Astrocyte (in vitro differentiated cells and primary cell): ENCODE results near the gene DDR1. TPM values are rescaled to one million over a fixed set of nuclear protein-coding genes. Genes with fewer than 3 reads are reported as not detected.
"Not testable (repeated sequence)": the region's sequence is repeated elsewhere in the genome, so short reads cannot be mapped to it uniquely, and the experiment has no call there.

Source experiments
- DNase-seq: peaks from one replicate; pipeline ENCODE4 v3.0.0-alpha.2; 2010; ENCODE audit warnings: low read depth
- FAIRE-seq: peaks from 2 replicates; lab custom pipeline; 2011; peaks lifted over from hg19 to GRCh38; lab: Jason Lieb, UNC
- H2AFZ ChIP-seq: 2 replicates; pipeline ENCODE4 v1.6.0; 2012; ENCODE audit warnings: low read depth, low read length, inconsistent platforms
- H3K27ac ChIP-seq: 2 replicates; pipeline ENCODE4 v1.5.1; 2011; ENCODE audit warnings: low read depth, low read length, inconsistent platforms
- H3K27me3 ChIP-seq: 2 replicates; pipeline ENCODE4 v1.6.0; 2011; ENCODE audit warnings: low read length, inconsistent platforms; ENCODE audit not compliant: insufficient read depth
- H3K36me3 ChIP-seq: 2 replicates; pipeline ENCODE4 v1.5.1; 2011; ENCODE audit warnings: low read length, inconsistent platforms; ENCODE audit not compliant: insufficient read depth
- H3K4me1 ChIP-seq: 2 replicates; pipeline ENCODE4 v1.5.1; 2011; ENCODE audit warnings: low read length, inconsistent platforms; ENCODE audit not compliant: insufficient read depth
- H3K4me2 ChIP-seq: 2 replicates; pipeline ENCODE4 v1.6.0; 2012; ENCODE audit warnings: low read length, inconsistent platforms
- H3K4me3 ChIP-seq: 2 replicates; pipeline ENCODE4 v1.5.1; 2011; ENCODE audit warnings: low read depth, mild to moderate bottlenecking, low read length, inconsistent platforms; ENCODE audit not compliant: insufficient read depth
- H3K79me2 ChIP-seq: 2 replicates; pipeline ENCODE4 v1.6.0; 2012; ENCODE audit warnings: mild to moderate bottlenecking, low read length, inconsistent platforms; ENCODE audit not compliant: insufficient read depth
- H3K9ac ChIP-seq: 2 replicates; pipeline ENCODE4 v1.6.0; 2012; ENCODE audit warnings: mild to moderate bottlenecking, low read length, inconsistent platforms
- H3K9me3 ChIP-seq: 2 replicates; pipeline ENCODE4 v1.5.1; 2012; ENCODE audit warnings: low read depth, mild to moderate bottlenecking, low read length, inconsistent platforms; ENCODE audit not compliant: insufficient read depth
- H4K20me1 ChIP-seq: 2 replicates; pipeline ENCODE4 v1.6.0; 2012; ENCODE audit warnings: low read length, inconsistent platforms; ENCODE audit not compliant: insufficient read depth
- H3K27ac Mint-ChIP-seq: one replicate; pipeline ENCODE4 v1.8.0; 2021; ENCODE audit warnings: mild to moderate bottlenecking, mixed read lengths; ENCODE audit not compliant: unreplicated experiment
- H3K27me3 Mint-ChIP-seq: one replicate; pipeline ENCODE4 v1.8.0; 2021; ENCODE audit warnings: low read depth, mixed read lengths; ENCODE audit not compliant: unreplicated experiment
- H3K36me3 Mint-ChIP-seq: one replicate; pipeline ENCODE4 v1.8.0; 2021; ENCODE audit warnings: low read depth, mixed read lengths; ENCODE audit not compliant: unreplicated experiment
- H3K4me1 Mint-ChIP-seq: one replicate; pipeline ENCODE4 v1.8.0; 2021; ENCODE audit warnings: low read depth, mixed read lengths; ENCODE audit not compliant: unreplicated experiment
- H3K4me3 Mint-ChIP-seq: one replicate; pipeline ENCODE4 v1.8.0; 2021; ENCODE audit warnings: mild to moderate bottlenecking, moderate library complexity, mixed read lengths; ENCODE audit not compliant: unreplicated experiment
- H3K9me3 Mint-ChIP-seq: one replicate; pipeline ENCODE4 v1.8.0; 2021; ENCODE audit warnings: mild to moderate bottlenecking, mixed read lengths; ENCODE audit not compliant: unreplicated experiment
- CTCF ChIP-seq: IDR thresholded peaks from 2 replicates; pipeline ENCODE4 v1.5.1; 2011; ENCODE audit warnings: low read depth, mild to moderate bottlenecking, inconsistent platforms, low read length, moderate library complexity; ENCODE audit not compliant: insufficient read depth
- EZH2 ChIP-seq: IDR thresholded peaks from 2 replicates; pipeline ENCODE4 v1.6.1; 2012; ENCODE audit warnings: mild to moderate bottlenecking, low read length, inconsistent platforms; ENCODE audit not compliant: insufficient read depth
- total RNA-seq: library from RNA; stranded (reverse); gene quantifications from 2 replicates; pipeline ENCODE4 v1.2.1, GENCODE V29; 2021

Gene DDR1
- total RNA-seq, 1 donor from 2014 or later: 144 TPM

DNA sequence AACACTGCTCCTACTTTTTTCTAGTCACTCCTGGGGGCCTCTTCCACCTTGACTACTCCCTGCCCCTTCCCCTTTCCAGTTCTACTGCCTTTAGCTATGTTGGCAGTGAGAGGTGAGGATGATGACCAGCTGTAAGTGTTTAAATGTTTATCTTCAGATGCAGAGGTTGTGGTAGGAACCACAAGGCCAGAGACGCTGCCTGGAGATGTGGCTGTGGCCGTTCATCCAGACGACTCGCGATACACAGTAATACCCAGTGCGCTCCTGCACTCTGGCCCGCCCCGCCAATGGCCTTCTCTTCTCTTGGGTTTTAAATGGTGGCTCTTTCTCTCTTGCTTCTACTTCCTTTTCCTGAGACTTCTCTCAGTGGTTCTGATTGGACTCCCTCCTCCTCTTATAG is 34.4 kb downstream of the DDR1 start:
- Histone ChIP-seq H3K4me1 (peaks cover 8% of the 10 kb centered on the region), H3K36me3 (peaks cover 10% of the 10 kb centered on the region), H3K9ac (no peak overlapping the region), H3K27me3 (no peaks in the 10 kb centered on the region), H3K79me2 (no peaks in the 10 kb centered on the region), H2AFZ (no peak overlapping the region), H3K4me2 (no peak overlapping the region), H4K20me1 (no peaks in the 10 kb centered on the region), H3K4me3 (no peak overlapping the region), H3K9me3 (no peaks in the 10 kb centered on the region), H3K27ac (no peak overlapping the region)
- no peak for TF ChIP-seq EZH2
- no peak for TF ChIP-seq CTCF
- Mint-ChIP-seq H3K9me3 (no peaks in the 10 kb centered on the region), H3K4me3 (no peak overlapping the region), H3K36me3 (peaks cover 27% of the 10 kb centered on the region), H3K4me1 (peaks cover 14% of the 10 kb centered on the region), H3K27ac (no peak overlapping the region), H3K27me3 (no peaks in the 10 kb centered on the region)
- DNase-seq: no peak
- FAIRE-seq: no peak

DNA sequence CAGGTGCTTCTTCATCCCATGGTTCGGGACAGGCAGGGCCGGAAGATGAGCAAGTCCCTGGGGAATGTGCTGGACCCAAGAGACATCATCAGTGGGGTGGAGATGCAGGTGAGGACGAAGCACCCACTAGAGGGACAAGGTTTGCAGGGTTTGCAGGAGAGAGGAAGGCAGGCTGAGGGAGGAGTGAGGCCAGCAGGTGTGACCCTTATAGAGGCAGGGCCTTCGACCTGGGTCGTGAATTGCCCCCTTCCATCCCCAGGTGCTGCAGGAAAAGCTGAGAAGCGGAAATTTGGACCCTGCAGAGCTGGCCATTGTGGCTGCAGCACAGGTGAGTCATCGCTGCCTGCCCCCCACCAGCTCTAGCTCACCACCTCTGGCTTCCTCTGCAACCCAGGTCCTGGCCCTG is 38.1 kb downstream of the DDR1 start:
- H3K4me1 ChIP-seq: no peaks in the 10 kb centered on the region
- no peak overlapping the region for H2AFZ ChIP-seq
- peaks cover 11% of the 10 kb centered on the region for H3K36me3 ChIP-seq
- H3K27ac ChIP-seq: no peak overlapping the region
- no peaks in the 10 kb centered on the region for H3K27me3 ChIP-seq
- no peak overlapping the region for H3K4me3 Mint-ChIP-seq
- peaks cover 3% of the 10 kb centered on the region for H3K9me3 Mint-ChIP-seq
- H3K79me2 ChIP-seq: no peaks in the 10 kb centered on the region
- H3K4me3 ChIP-seq: no peak overlapping the region
- DNase-seq (no peak), FAIRE-seq (no peak)
- no peaks in the 10 kb centered on the region for H3K9me3 ChIP-seq
- no peak overlapping the region for H3K4me2 ChIP-seq
- H3K27me3 Mint-ChIP-seq: no peaks in the 10 kb centered on the region
- H3K9ac ChIP-seq: no peak overlapping the region
- TF ChIP-seq EZH2 (no peak), CTCF (no peak)
- no peaks in the 10 kb centered on the region for H4K20me1 ChIP-seq
- peaks cover 30% of the 10 kb centered on the region for H3K36me3 Mint-ChIP-seq
- peaks cover 6% of the 10 kb centered on the region for H3K4me1 Mint-ChIP-seq
- H3K27ac Mint-ChIP-seq: no peak overlapping the region

GRCh38 chr6:30924040-30924627 is 39.8 kb downstream of the DDR1 start:
- not testable (repeated sequence) for H3K27me3 ChIP-seq, DNase-seq, H3K9me3 ChIP-seq, H3K27me3 Mint-ChIP-seq, H3K36me3 ChIP-seq, H2AFZ ChIP-seq, H3K4me3 ChIP-seq, H3K4me1 ChIP-seq, H3K9ac ChIP-seq, H3K27ac Mint-ChIP-seq, H3K9me3 Mint-ChIP-seq, H3K27ac ChIP-seq, H4K20me1 ChIP-seq, H3K4me1 Mint-ChIP-seq, FAIRE-seq, H3K4me3 Mint-ChIP-seq, H3K79me2 ChIP-seq, H3K4me2 ChIP-seq
- peaks cover 37% of the 10 kb centered on the region for H3K36me3 Mint-ChIP-seq
